ENCODE data around the gene DTNB.
"Not testable (repeated sequence)": the region's sequence is repeated elsewhere in the genome, so short reads cannot be mapped to it uniquely, and the experiment has no call there.

DTNB gene

DNA sequence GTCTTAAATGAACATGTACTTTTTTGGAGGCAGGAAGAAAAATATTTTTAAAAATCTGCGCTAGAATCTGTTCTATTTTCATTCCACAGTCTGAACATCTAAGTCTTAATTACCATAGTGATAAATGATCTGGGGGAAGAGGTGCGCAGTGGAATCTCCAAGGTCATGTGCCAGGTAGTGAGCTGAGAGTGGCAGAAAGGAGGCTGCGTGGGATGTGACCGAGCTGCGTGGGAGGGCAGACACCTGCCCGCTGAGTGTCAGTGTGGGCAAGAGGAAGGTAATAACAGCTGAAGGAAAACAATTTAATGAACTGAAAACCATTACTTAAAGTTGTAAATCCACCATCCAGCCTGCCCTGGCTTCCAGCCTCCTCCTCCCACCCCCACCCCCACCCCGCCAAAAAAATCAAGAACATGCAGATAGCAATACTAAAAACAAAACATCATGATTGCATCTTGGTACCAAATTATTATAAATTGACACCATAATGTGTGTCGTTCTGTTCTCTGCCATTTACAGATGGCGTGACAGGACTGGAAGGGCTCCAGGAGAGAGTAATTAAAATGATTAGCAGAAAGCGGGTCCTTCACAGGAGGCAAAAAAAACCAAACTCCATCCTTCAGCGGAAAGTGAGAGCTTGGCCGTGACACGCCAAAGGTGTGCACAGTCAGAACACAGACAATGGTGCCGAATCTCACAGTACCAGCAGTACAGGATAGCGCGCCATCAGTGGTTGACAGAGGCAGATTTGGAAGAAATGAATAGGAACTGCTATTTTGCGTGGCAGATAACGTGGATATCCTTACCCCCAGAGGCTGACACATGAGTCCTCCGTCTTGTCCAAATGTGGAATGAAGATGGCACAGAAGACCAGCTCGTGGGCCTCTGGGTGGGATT lies 11.4 kb upstream of the DTNB start:
- DNase-seq (ENCODE audit: low read depth in 2 of 2) = peak in 1 of 2 donors; percentile 20

DNA sequence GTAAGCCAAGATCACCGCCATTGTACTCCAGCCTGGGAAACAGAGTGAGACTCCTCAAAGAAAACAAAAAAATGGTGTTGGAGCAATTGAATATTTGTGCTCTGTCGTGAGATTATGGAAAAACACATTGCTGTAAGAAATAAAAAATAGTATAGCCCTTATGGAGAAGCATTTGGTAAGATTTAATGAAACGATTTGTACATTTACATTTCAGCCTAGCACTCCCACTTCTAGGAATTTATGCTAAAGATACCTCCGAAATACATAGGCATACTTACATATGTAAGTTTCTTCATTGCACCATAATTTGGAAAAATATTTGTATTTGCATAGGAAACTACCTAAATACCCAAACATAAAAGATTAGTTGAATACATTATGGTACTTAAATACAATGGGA lies 8.7 kb upstream of the DTNB start:
- DNase-seq (ENCODE audit: low read depth in 2 of 2) = no peak

- no peak for DNase-seq (ENCODE audit: low read depth in 2 of 2)
Measured at GRCh38 chr2:25677877-25678276, 4.5 kb upstream of the DTNB start.

- no peak for DNase-seq (ENCODE audit: low read depth in 2 of 2)
Measured at GRCh38 chr2:25674077-25674362, 643 bp upstream of the DTNB start.

DNA sequence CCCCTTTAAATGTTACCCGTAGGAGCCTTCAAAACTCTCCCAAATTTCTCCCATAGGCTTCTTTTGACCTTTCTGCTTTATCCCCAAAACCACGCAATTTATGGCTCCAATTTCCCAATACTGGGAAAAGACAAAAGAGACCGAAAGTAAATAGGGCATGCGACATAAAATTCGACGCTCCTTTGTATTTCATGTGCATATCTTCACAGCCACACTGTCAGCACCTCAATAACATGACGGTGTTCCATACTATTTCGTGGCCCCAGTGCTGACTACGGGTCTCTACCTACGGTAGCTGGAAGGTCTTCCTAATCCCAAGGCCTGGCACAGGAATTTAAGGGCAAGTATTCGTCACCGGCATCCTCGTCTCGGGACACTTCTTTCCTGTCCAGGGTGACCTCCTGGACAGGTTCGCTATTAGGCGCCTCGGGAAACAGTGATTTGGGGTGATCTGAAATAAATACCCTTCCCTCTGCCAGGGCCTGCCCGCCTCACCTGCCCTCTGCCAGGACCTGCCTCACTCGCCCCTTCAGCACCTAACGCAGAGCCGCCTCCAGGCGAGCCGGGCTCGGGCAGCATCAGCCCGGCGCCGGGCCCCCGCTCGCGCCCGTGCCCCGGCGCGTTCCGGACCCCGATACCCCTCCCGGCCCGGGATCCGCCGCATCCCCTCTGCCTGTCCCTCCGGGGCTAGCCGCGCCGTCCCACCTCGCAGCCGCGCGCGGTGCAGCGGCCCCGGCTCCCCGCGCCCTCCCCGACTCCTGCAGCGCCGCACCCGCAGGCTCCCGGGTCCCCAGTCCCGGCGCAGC lies 680 bp downstream of the DTNB start:
- peak; percentile 53 to 57 for DNase-seq (ENCODE audit: low read depth in 2 of 2)

- no peak for DNase-seq (ENCODE audit: low read depth in 2 of 2)
Measured at GRCh38 chr2:25671622-25672021, 1.8 kb downstream of the DTNB start.

- DNase-seq (ENCODE audit: low read depth in 2 of 2) = no peak
Measured at GRCh38 chr2:25669520-25669919, 3.9 kb downstream of the DTNB start.

DNA sequence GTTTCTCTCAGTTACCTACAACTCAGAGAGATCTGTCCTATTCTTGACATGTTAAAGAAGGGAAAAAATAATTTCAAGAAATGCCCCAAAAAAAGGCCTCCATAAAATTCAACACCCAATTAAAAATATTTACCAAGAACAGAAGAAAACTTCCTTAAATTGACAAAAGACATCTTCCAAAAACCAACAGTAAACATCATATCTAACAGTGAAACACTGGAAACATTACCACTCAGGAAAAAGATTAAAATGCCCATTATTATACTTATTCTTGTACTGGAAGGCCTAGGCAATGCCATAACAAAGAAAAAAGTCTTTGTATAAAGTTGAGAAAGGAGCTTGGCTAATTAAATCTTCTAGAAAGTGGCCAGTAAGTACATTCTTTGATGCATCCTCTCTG lies 7.2 kb downstream of the DTNB start:
- DNase-seq (ENCODE audit: low read depth in 2 of 2) = no peak

DNA sequence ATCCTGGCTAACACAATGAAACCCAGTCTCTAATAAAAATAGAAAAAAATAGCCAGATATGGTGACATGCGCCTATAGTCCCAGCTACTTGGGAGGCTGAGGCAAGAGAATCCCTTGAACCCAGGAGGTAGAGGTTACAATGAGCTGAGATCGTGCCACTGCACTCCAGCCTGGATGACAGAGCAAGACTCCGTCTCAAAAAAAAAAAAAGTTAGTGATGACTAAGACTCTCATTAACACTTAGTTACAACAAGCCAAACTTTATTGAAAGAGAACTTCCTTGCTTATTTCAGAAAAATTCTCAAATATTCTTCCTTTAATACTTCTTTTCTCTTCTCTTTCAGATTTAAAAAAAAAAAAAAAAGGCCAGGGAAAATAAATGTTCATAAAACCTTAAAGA lies 7.9 kb downstream of the DTNB start:
- DNase-seq (ENCODE audit: low read depth in 2 of 2) = not testable (repeated sequence)

- no peak for DNase-seq (ENCODE audit: low read depth in 2 of 2)
Measured at GRCh38 chr2:25664965-25665307, 8.4 kb downstream of the DTNB start.

- no peak for DNase-seq (ENCODE audit: low read depth in 2 of 2)
Measured at GRCh38 chr2:25664183-25664964, 9.0 kb downstream of the DTNB start.

- no peak for DNase-seq (ENCODE audit: low read depth in 2 of 2)
Measured at GRCh38 chr2:25655316-25655715, 18.1 kb downstream of the DTNB start.

DNA sequence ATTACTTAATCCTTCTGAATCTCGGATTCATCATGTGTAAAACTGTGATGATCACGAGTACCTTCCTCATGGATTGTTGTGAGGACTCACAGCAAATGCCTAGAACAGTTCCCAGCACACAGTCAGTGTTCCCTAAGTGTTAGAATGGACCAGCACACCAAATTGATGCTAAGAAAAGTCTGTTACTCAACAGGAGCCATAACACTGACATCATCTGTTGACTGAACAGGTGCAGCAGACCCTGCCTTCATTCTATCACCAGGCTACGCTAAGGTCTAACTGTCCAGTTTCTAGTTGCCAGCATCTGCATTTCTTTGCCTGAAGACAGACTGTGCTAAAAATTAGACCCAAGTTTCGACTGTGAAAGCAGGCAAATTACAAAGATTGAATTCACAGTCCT lies 18.6 kb downstream of the DTNB start:
- DNase-seq (ENCODE audit: low read depth in 2 of 2) = no peak

DNA sequence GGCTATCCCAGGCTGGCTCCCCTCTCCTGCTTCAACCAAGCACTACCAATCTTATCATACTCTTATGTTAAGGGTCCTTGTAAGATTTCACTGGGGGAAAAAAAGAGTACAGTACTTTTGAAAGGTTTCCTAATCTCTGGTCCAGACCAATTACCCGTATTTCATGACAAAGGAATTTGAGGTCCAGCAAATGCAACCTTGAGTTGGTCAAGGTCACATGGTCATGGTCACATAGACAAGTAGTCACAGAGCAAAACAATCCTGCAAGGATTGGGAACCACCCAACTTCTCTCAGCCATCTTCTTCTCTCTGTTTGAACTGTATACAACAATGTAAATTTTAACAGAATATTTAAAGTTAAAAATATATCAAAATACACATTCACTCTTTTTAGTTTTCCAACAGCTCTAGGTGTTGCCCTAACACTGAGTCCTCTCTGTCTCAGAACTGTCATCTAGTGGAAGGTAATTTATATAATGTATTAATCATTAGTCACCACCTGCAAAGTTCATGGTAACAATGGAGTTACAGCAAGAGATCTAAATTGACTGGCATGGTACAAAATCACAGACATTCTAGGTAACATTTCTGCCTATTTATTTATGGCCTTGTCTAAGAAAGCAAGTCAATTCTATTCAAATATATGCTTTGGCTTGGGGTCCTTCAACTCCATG lies 21.5 kb downstream of the DTNB start:
- no peak for DNase-seq (ENCODE audit: low read depth in 2 of 2)

DNA sequence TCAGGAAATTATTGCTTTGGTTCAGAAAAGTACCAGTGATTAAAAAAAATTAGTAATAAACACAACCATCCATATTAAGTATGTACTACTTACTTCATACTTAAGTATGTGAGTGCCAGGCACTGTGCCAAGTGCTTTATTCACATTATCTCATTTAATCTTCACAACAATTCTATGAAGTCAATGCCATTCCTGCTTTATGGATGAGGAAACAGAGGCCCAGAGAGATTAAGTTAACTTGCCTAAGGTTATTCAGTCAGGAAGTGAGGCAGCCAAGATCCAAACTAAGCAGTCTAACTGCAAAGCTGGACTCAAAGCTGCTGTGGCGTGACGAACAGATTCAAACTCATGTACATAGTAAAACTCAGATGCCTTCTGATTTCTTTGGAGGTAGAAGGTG lies 22.3 kb downstream of the DTNB start:
- no peak for DNase-seq (ENCODE audit: low read depth in 2 of 2)

DNA sequence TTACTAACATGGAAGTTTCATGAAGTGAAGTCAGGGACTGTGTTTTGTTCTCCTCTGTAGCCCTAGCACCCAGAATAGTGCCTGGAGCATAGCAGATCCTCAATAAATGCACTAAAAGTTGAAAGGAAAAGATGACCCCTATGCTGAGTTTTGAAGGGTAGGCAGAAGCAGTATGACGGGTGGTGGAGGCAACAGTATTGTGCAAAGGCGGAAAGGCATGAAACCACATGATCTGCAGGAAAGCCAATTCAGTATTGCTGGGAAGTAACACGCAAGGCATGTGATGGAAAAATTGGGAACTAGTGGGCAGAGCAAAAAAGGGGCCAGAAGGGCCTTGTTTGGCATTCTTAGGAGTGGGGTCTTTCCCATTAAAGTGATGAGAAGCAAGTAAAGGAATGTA lies 23.1 kb downstream of the DTNB start:
- no peak for DNase-seq (ENCODE audit: low read depth in 2 of 2)

- no peak for DNase-seq (ENCODE audit: low read depth in 2 of 2)
Measured at GRCh38 chr2:25649786-25650185, 23.6 kb downstream of the DTNB start.

DNA sequence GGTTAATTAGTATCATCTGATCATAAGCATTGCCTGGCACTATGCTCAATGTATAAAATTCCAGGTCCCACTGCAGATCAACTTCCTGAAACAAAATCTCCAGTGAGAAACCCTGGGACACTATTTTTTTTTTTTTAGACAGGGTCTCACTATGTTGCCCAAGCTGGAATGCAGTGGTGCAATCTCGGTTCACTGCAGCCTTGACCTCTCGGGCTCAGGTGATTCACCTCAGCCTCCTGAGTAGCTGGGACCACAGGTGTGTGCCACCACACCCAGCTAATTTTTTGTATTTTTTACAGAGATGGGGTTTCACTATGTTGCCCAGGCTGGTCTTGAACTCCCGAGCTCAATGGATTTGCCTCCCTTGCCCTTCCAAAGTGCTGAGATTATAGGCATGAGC lies 31.1 kb downstream of the DTNB start:
- no peak for DNase-seq (ENCODE audit: low read depth in 2 of 2)

GRCh38 chr2:25639696-25640095 lies 33.7 kb downstream of the DTNB start:
- DNase-seq (ENCODE audit: low read depth in 2 of 2) = no peak

- no peak for DNase-seq (ENCODE audit: low read depth in 2 of 2)
Measured at GRCh38 chr2:25639131-25639530, 34.2 kb downstream of the DTNB start.

DNA sequence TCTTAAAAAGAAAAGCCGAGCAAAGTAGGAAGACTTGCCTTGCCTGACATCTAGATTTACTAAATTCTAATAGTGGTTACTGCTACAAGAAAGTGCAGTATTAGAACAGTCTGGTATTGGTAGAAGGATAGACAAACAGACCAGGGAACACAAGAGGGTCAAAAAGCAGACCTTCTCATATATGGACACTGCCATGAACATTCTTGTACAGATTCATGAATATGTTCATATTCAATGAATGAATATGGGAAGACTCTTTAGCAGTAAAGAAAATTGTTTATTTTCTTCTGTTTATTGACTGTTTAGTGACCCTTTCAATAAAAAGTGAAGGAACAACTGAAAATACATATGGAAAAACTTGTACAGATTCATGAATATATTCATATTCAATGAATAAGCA lies 37.6 kb downstream of the DTNB start:
- DNase-seq (ENCODE audit: low read depth in 2 of 2) = no peak

DNA sequence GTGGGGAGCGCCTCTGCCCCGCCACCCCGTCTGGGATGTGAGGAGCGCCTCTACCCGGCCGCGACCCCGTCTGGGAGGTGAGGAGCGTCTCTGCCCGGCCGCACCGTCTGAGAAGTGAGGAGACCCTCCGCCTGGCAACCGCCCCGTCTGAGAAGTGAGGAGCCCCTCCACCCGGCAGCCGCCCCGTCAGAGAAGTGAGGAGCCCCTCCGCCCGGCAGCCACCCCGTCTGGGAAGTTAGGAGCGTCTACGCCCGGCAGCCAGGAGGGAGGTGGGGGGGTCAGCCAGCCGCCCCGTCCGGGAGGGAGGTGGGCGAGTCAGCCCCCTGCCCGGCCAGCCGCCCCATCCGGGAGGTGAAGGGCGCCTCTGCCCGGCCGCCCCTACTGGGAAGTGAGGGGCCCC lies 39.6 kb downstream of the DTNB start:
- DNase-seq (ENCODE audit: low read depth in 2 of 2) = not testable (repeated sequence)
